Stimulated activated CD8-positive, alpha-beta memory T cell treated with anti-CD3 and anti-CD28 coated beads, Interleukin-15, amount 100 ng/mL, for 48 hours (primary cell): ENCODE data around the gene CCNL2.

Experiments
- DNase-seq, 2 donors: peaks; one replicate each; pipeline ENCODE4 v3.0.0-alpha.2; 2020; ENCODE audit warnings: low read depth in 2 of 2

CCNL2 gene

DNA sequence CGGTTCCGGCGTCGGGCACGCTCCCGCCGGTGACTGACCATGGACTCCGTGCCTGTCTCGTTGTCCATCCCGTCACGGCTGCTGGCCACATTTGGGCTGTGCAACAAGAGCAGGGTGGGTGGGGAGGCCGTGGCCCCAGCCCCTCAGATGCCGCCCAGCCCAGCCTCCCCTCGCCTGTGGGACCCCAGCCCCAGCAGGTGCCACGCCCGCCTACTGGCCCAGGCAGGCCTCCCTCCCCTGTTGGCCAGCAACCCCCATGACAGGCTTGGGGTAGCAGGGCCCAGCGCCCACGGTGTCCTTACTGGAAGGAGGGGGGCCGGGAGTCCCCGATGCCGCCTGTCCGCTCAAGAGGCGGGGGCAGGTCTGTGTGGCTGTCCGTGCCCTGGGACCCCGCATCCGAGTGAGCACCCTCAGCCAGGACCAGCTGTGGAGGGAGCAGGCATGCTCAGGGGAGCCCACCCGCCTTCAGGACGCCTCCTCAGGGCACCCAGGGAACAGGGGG lies 57.0 kb downstream of the CCNL2 start:
- no peak for DNase-seq

- DNase-seq: no peak
Observed at GRCh38 chr1:1341549-1342021, 57.5 kb downstream of the CCNL2 start.

DNA sequence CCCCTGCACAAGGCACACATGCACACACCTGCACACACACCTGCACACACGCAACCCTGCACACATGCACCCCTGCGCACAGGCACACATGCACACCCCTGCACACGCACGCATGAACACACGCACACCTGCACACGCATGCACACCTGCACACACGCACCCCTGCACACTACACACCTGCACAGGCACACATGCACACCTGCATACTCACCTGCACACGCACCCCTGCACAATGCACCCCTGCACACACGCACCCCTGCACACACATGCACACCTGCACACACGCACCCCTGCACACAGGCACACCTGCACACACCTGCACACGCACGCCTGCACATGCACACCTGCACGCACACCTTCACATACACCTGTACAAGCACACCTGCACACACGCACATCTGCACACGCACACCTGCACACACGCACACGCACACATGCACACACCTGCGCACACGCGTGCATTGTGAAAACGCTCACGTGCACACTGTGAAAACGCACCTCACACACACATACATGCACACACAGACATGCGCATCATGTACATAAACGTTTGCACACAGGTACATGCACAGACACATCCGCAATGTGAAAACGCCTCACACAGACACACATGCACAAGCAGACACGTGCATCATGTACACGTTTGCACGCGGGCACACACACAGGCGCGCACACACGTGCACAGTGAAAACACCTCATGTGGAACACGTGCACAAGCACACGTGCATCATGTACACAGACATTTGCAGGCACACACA lies 58.2 kb downstream of the CCNL2 start:
- DNase-seq: no peak

DNA sequence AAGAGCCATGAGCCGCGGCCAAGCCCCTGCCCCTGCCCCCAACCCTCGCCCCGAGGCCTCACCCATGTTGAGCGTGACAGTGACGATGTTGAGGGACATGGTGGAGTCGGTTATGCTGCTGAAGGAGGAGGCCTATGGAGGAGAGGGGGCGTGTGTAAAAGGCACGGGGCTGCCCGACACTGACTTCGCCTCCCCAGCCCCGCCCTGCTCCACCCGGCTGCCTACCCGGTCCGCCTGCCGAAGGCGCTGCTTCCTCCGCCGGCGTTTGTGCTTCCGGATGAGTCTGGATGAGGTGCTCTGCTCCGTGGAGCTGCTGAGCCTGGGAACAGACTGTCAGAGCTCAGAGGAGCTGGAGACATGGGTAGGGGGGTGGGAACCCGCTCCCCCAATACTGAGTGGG lies 59.0 kb downstream of the CCNL2 start:
- no peak for DNase-seq

- no peak for DNase-seq
Observed at GRCh38 chr1:1338278-1338677, 60.9 kb downstream of the CCNL2 start.

GRCh38 chr1:1337793-1338147 lies 61.4 kb downstream of the CCNL2 start:
- DNase-seq: no peak

GRCh38 chr1:1336931-1337792 lies 62.0 kb downstream of the CCNL2 start:
- no peak for DNase-seq

GRCh38 chr1:1336446-1336845 lies 62.7 kb downstream of the CCNL2 start:
- DNase-seq: no peak

GRCh38 chr1:1335792-1336248 lies 63.3 kb downstream of the CCNL2 start:
- no peak for DNase-seq
